Measurements from ENCODE around the gene PGM2.

GRCh38 chr4:37779896-37780295 lies 46.6 kb upstream of the PGM2 start:
- TF ChIP-seq CTCF (IDR thresholded peaks at IDR 0.05; ENCODE audit: poor library complexity, severe bottlenecking) (no peak), EZH2 (IDR thresholded peaks at IDR 0.05; ENCODE audit: borderline replicate concordance, insufficient read depth, low read length, poor library complexity, severe bottlenecking) (no peak), MXI1 (conservative IDR thresholded peaks at IDR 0.05; ENCODE audit: poor library complexity, severe bottlenecking) (no peak), SMC3 (conservative IDR thresholded peaks at IDR 0.05; ENCODE audit: poor library complexity) (no peak)
